Measurements from ENCODE around the gene MUCL3. TPM values are rescaled to one million over a fixed set of nuclear protein-coding genes. Genes with fewer than 3 reads are reported as not detected.
A peak's percentile ranks its signal among the peaks of the same experiment; 100 is the strongest.

MUCL3 gene
- total and polyA plus RNA-seq, 8 donors = 0.04 to 5.6 (median 0.64) TPM; not detected in 4

DNA sequence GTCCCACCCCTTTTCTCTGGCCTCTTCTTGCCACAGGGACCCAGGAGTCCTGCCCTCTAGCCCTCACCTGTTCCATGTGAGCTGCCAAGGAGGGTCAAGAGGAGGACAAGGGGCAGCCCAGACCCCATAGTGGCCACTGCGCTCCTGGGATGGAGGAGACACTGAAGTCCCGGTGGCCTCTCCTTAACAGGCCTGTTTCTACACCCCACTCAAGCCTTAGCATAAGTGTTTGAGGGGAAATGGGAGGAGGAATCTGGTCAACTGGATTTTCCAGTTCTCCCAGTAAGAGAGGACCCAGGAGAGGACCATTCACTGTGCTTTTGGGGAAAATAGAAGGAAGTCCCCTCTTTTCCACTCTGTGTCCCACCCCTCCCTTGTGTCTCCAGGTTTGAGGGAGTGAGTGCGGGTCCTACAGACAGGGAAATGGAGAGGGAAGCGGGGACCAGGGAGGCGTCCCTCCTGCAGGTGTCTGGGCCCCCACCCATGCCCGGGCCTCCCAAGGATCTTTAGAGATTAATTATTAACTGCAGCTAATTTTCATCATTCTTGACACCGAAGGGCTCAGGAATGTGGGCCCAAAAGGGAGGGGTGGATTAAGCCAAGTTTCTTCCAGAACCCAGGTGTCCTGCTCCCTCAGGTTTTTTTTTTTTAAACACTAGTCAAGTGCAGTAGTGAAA is 8.7 kb upstream of the MUCL3 start, which contains the start of gene SFTA2:
SFTA2 (minus strand) TSS at position 202 of the 677 bp plus-strand sequence; CDS start at position 128, 74 bp downstream.
- Histone ChIP-seq H3K4me1 (peaks cover 0 to 6% (median 0%) of the 10 kb centered on the region in 3 donors), H3K27me3 (no peaks in the 10 kb centered on the region), H3K36me3 (no peaks in the 10 kb centered on the region), H3K4me3 (no peak within 1 kb of the TSS), H3K9me3 (no peaks in the 10 kb centered on the region), H3K27ac (peak within 1 kb of the TSS; percentile 26 to 61 (median 42))
- WGBS, 2 donors = 47 to 61% methylated on average over 7 of the region's 7 CpGs
- FAIRE-seq (no peak), ATAC-seq (peak; percentile 59 to 79 (median 68)), DNase-seq (no peak)
- intact Hi-C loops (cut with DNase I) = loop anchor here in 1 of 3 donors (10.0 kb wide), 1 partner anchor 133 kb away; no protein-coding TSS in a partner anchor
- TF ChIP-seq, protein P1, sequence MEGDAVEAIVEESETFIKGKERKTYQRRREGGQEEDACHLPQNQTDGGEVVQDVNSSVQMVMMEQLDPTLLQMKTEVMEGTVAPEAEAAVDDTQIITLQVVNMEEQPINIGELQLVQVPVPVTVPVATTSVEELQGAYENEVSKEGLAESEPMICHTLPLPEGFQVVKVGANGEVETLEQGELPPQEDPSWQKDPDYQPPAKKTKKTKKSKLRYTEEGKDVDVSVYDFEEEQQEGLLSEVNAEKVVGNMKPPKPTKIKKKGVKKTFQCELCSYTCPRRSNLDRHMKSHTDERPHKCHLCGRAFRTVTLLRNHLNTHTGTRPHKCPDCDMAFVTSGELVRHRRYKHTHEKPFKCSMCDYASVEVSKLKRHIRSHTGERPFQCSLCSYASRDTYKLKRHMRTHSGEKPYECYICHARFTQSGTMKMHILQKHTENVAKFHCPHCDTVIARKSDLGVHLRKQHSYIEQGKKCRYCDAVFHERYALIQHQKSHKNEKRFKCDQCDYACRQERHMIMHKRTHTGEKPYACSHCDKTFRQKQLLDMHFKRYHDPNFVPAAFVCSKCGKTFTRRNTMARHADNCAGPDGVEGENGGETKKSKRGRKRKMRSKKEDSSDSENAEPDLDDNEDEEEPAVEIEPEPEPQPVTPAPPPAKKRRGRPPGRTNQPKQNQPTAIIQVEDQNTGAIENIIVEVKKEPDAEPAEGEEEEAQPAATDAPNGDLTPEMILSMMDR (IDR thresholded peaks at IDR 0.05) = no peak

DNA sequence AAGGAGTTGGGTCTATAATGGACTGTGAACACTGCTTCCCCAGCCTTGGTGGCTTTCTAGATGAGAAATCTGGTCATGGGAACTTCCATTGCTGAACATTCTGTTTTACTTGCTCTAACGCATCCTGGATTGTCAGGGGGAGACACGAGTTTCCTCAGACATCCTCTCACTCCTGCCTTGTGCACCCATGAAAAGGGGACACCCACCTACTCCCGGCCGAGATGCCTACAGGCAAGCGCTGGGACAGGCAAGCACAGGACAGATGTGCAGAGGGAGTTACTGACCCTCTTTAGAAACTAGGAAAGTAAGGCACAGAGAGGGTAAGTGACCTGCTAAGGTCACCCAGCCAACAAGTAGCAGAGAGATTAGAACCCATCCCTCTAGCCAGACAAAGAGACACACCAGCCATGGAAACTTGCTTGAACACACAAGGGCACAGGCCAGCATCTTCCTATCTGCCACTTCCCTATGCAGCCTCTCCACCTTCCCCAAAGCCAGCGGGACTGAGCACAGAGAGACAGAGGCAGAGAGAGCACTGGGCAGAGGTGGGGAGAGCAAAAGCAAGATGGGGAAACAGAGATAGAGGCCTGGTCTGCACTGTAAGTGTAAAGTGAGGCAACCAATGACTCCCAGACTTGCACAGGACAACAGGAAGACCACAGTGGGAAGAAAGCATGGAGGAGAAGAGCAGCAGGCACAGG is 8.0 kb upstream of the MUCL3 start:
- Histone ChIP-seq H3K27ac (peak overlapping the region in 3 of 4 donors; percentile 26 to 61 (median 42)), H3K36me3 (no peaks in the 10 kb centered on the region), H3K4me1 (peaks cover 0 to 6% (median 0%) of the 10 kb centered on the region in 3 donors), H3K4me3 (no peak overlapping the region), H3K27me3 (no peaks in the 10 kb centered on the region), H3K9me3 (no peaks in the 10 kb centered on the region)
- TF ChIP-seq, protein P1 (IDR thresholded peaks at IDR 0.05) = no peak
- ATAC-seq (no peak), FAIRE-seq (no peak), DNase-seq (no peak)
- 71% methylated on average over 6 of the region's 6 CpGs for WGBS, 2 donors
- intact Hi-C loops (cut with DNase I) = loop anchor here in 1 of 3 donors (10.0 kb wide), 1 partner anchor 132 kb away; no protein-coding TSS in a partner anchor

- no peaks in the 10 kb centered on the region for H3K36me3 ChIP-seq
- H3K4me1 ChIP-seq = peaks cover 0 to 6% (median 0%) of the 10 kb centered on the region in 3 donors
- FAIRE-seq = no peak
- intact Hi-C loops (cut with DNase I) = loop anchor here in 1 of 3 donors (10.0 kb wide), 1 partner anchor 130 kb away; no protein-coding TSS in a partner anchor
- no peak overlapping the region for H3K27ac ChIP-seq
- WGBS, 2 donors = 35 to 38% methylated on average over 3 of the region's 3 CpGs
- H3K4me3 ChIP-seq = no peak overlapping the region
- DNase-seq = no peak
- H3K27me3 ChIP-seq = no peaks in the 10 kb centered on the region
- ATAC-seq = no peak
- no peaks in the 10 kb centered on the region for H3K9me3 ChIP-seq
- TF ChIP-seq, protein P1 (IDR thresholded peaks at IDR 0.05) = no peak
Observed at GRCh38 chr6:30935018-30935417, 5.8 kb upstream of the MUCL3 start.

DNA sequence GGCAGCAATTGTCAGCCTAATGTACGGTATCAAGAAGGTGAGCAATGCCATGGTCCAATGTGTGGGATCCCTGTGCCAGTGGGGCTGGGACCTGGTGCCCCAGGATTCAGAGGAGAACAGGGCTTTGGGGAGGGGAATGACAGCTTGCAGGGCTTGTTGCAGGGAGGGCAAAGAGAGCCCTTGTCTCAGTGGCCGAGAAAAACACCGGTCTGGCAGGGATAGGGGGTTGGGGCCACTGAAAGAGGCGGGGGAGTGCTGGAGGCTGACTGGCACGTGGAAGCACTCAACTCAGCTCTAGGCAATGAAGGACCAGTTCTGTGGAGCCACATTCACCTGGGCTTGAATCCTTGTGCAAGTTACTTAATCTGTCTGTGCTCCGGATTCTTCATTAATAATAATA is 3.5 kb upstream of the MUCL3 start:
- ATAC-seq = no peak
- H3K4me3 ChIP-seq = no peak overlapping the region
- WGBS, 2 donors = 78 to 82% methylated on average over 6 of the region's 6 CpGs
- DNase-seq = no peak
- FAIRE-seq = no peak
- H3K27ac ChIP-seq = no peak overlapping the region
- TF ChIP-seq, protein P1 (IDR thresholded peaks at IDR 0.05) = no peak
- H3K4me1 ChIP-seq = peaks cover 0 to 6% (median 0%) of the 10 kb centered on the region in 3 donors
- H3K36me3 ChIP-seq = no peaks in the 10 kb centered on the region
- H3K9me3 ChIP-seq = no peaks in the 10 kb centered on the region
- no peaks in the 10 kb centered on the region for H3K27me3 ChIP-seq
- intact Hi-C loops (cut with DNase I) = loop anchor here in 1 of 3 donors (10.0 kb wide), 1 partner anchor 128 kb away; no protein-coding TSS in a partner anchor
